Esophagus squamous epithelium (tissue), 5 donors: ENCODE results near the gene PRM2. TPM values are rescaled to one million over a fixed set of nuclear protein-coding genes. Genes with fewer than 3 reads are reported as not detected.

Experiments used
- DNase-seq: peaks from one replicate; lab custom pipeline; 2025; lab: John Stamatoyannopoulos, UW
- H3K27ac ChIP-seq, 4 donors: fragments of 200-600 bp; sonication (generic); one replicate each; pipeline ENCODE4 v1.5.1; 2016 to 2019; ENCODE audit warnings: mild to moderate bottlenecking in 1 of 4
- H3K27me3 ChIP-seq, 4 donors: fragments of 200-600 bp; sonication (generic); 1 replicate in 3 of 4; 2 replicates in 1 of 4; pipeline versions ENCODE4 v1.5.1 to v1.6.0; 2017 to 2021; ENCODE audit warnings: antibody characterized with exemption in 1 of 4
- H3K36me3 ChIP-seq, 3 donors: fragments of 200-600 bp; sonication (generic); one replicate each; pipeline ENCODE4 v1.5.1; 2016 to 2019
- H3K4me1 ChIP-seq, 3 donors: fragments of 200-600 bp; sonication (generic); one replicate each; pipeline ENCODE4 v1.5.1; 2017 to 2019
- H3K4me3 ChIP-seq, 4 donors: fragments of 200-600 bp; sonication (generic); 1 replicate in 3 of 4; 2 replicates in 1 of 4; pipeline ENCODE4 v1.5.1; 2016 to 2019; ENCODE audit warnings: mild to moderate bottlenecking in 2 of 4, moderate library complexity in 1 of 4
- H3K9me3 ChIP-seq, 3 donors: fragments of 200-600 bp; sonication (generic); one replicate each; pipeline ENCODE4 v1.5.1; 2016 to 2019
- CTCF ChIP-seq, 6 experiments: fragments of 450-650 bp in 4 of 6; fragments of 200-600 bp in 2 of 6; sonication (generic) in 2 of 6; IDR thresholded peaks; one replicate each; pipeline ENCODE4 v1.5.1; 2016 to 2019; ENCODE audit warnings: antibody characterized with exemption in 6 of 6, mild to moderate bottlenecking in 4 of 6, moderate library complexity in 4 of 6
- POLR2A ChIP-seq, 4 donors: fragments of 450-650 bp; IDR thresholded peaks; one replicate each; pipeline ENCODE4 v1.6.1; 2017; ENCODE audit warnings: antibody characterized with exemption in 4 of 4, mild to moderate bottlenecking in 4 of 4, moderate library complexity in 3 of 4
- WGBS, 2 donors: methylation state at CpG; one replicate each; pipeline ENCODE4 v1.1.5; 2018; 5-methylcytosine and 5-hydroxymethylcytosine counted together
- intact Hi-C: fragments of 100-400 bp; cut with DNase I; formaldehyde crosslinking; loops from one replicate; pipeline ENCODE4 v1.15.0; 2022
- total RNA-seq, 4 donors: library from RNA; depleted of rRNA; stranded (reverse); fragments of >200 nt; gene quantifications; one replicate each; pipeline ENCODE4 v1.1.0, GENCODE V29; 2016
- donor health status: DM: yes; HTN: yes; CAD: no.

Gene PRM2
- total RNA-seq, 4 donors from 2014 or later: not detected

DNA sequence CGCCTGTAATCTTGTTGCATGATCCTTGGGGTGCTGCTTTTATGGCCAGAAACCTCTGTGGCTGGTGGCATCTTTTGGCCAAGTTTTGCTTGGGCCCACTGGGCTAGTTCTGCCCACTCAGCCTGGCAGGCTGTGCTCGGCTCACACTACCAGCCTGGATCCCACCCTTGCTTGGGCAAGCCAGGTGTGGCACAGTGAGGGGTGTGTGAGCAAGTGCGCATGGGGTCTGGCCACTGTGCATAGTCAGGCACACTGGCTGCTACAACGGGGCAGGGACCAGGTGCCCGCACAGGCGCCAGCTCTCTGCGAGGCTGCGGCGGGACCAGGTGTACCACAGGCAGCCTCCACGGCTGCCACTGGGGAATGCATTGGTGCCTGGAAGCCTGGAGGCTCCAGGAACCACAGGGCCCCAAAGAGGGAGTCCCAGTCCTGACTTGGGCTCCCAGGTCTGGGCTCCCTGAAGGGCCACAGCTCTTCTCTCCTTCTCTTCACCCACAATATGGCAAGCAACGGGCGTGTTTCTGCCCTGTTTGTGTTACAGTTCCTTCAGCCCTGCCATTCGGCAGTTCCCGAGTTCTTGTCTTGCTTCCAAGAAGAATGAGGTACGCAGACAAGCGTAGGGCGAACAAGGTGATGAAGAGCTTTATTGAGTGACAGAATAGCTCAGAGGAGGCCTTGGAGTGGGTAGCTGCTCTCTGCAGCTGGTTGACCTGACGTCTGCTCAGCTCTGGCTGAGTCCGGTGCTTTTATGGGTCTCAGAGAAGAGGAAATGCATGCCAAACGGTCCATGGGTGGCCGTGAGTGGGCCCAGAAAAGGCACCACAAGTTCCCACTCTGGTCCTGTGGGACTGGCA is 31.6 kb upstream of the PRM2 start:
- H3K27ac ChIP-seq: no peak overlapping the region
- WGBS, 2 donors: 79 to 80% methylated on average over 12 to 15 of the region's 21 CpGs
- H3K36me3 ChIP-seq: no peaks in the 10 kb centered on the region
- DNase-seq: no peak
- no peaks in the 10 kb centered on the region for H3K9me3 ChIP-seq
- no peaks in the 10 kb centered on the region for H3K27me3 ChIP-seq
- no peak overlapping the region for H3K4me3 ChIP-seq
- intact Hi-C loops: no loop called here
- TF ChIP-seq POLR2A (IDR thresholded peaks at IDR 0.05) (no peak), CTCF (IDR thresholded peaks at IDR 0.05) (no peak)
- H3K4me1 ChIP-seq: peaks cover 0 to 26% (median 18%) of the 10 kb centered on the region in 3 donors

GRCh38 chr16:11306997-11307638 is 30.8 kb upstream of the PRM2 start:
- Histone ChIP-seq H3K36me3 (no peaks in the 10 kb centered on the region), H3K9me3 (no peaks in the 10 kb centered on the region), H3K4me1 (peaks cover 0 to 23% (median 11%) of the 10 kb centered on the region in 3 donors), H3K4me3 (no peak overlapping the region), H3K27ac (no peak overlapping the region), H3K27me3 (no peaks in the 10 kb centered on the region)
- DNase-seq: no peak
- TF ChIP-seq POLR2A (IDR thresholded peaks at IDR 0.05) (no peak), CTCF (IDR thresholded peaks at IDR 0.05) (no peak)
- intact Hi-C loops: no loop called here
- WGBS, 2 donors: 52 to 63% methylated on average over 4 to 7 of the region's 7 CpGs

DNA sequence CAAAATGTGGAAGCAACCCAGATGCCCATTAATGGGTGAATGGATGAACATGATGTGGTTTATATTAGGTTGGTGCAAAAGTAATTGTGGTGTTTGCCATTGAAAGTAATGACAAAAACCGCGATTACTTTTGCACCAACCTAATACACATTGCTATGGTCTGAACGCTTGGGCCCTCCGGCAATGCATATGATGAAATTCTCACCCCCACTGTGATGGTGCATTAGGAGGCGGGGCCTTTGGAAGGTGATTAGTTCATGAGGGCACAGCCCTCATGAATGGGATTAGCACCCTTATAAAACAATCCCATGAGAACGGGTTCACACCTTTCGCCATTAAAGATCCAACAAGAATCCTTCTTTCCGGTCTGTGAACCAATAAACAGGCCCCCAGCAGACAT is 30.1 kb upstream of the PRM2 start:
- peaks cover 0 to 21% (median 10%) of the 10 kb centered on the region in 3 donors for H3K4me1 ChIP-seq
- no peaks in the 10 kb centered on the region for H3K36me3 ChIP-seq
- DNase-seq: no peak
- no peak overlapping the region for H3K4me3 ChIP-seq
- intact Hi-C loops: no loop called here
- H3K27me3 ChIP-seq: no peaks in the 10 kb centered on the region
- H3K9me3 ChIP-seq: no peaks in the 10 kb centered on the region
- WGBS, 2 donors: 91 to 93% methylated on average over 7 to 8 of the region's 8 CpGs
- no peak overlapping the region for H3K27ac ChIP-seq
- TF ChIP-seq CTCF (IDR thresholded peaks at IDR 0.05) (no peak), POLR2A (IDR thresholded peaks at IDR 0.05) (no peak)

- H3K9me3 ChIP-seq: no peaks in the 10 kb centered on the region
- no peak overlapping the region for H3K4me3 ChIP-seq
- peaks cover 0 to 36% (median 10%) of the 10 kb centered on the region in 3 donors for H3K4me1 ChIP-seq
- no peaks in the 10 kb centered on the region for H3K27me3 ChIP-seq
- H3K27ac ChIP-seq: no peak overlapping the region
- 33 to 69% methylated on average over 15 to 18 of the region's 18 CpGs for whole genome bisulfite sequencing, 2 donors
- no peak for DNase-seq
- TF ChIP-seq CTCF (IDR thresholded peaks at IDR 0.05): no peak
- TF ChIP-seq POLR2A (IDR thresholded peaks at IDR 0.05): no peak
- intact Hi-C loops: no loop called here
- no peaks in the 10 kb centered on the region for H3K36me3 ChIP-seq
Measured at GRCh38 chr16:11303405-11304138, 27.3 kb upstream of the PRM2 start.
